22Rv1 (cell line): ENCODE results near the gene BRF1.

Experiments used
- H3K27ac ChIP-seq: fragments of 450-650 bp; 2 replicates; pipeline ENCODE4 v1.5.1; 2017
- ZFX ChIP-seq: fragments of 450-650 bp; IDR thresholded peaks from 2 replicates; pipeline ENCODE4 v1.6.1; 2017; ENCODE audit warnings: antibody characterized with exemption, borderline replicate concordance
- TF ChIP-seq, protein P1 (sequence below): fragments of 450-650 bp; IDR thresholded peaks from 2 replicates; pipeline ENCODE4 v1.5.1; 2017; ENCODE audit warnings: mild to moderate bottlenecking

Gene BRF1

GRCh38 chr14:105312973-105313372 lies 12.2 kb upstream of the BRF1 start:
- no peak overlapping the region for H3K27ac ChIP-seq

DNA sequence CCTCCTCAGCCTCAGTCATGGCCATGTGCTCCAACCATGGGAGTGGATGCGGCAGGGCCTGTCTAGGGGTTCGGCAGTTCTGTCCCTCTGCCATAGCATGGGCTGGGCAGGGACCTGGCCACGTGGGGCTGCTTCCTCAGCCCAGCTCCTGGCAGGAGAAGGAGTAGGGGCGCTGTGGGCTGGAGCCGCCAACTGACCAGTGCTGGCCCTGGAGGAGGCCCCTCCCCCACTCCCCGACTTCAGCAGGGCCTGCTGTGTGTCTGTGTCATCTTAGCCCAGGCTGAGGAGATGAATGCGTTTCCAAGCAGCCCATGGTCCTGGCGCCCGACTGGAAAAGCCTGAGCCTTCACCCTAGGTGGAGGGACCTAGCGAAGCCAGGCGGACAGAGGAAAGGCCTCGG lies 11.0 kb upstream of the BRF1 start:
- TF ChIP-seq ZFX: no peak
- TF ChIP-seq, protein P1, sequence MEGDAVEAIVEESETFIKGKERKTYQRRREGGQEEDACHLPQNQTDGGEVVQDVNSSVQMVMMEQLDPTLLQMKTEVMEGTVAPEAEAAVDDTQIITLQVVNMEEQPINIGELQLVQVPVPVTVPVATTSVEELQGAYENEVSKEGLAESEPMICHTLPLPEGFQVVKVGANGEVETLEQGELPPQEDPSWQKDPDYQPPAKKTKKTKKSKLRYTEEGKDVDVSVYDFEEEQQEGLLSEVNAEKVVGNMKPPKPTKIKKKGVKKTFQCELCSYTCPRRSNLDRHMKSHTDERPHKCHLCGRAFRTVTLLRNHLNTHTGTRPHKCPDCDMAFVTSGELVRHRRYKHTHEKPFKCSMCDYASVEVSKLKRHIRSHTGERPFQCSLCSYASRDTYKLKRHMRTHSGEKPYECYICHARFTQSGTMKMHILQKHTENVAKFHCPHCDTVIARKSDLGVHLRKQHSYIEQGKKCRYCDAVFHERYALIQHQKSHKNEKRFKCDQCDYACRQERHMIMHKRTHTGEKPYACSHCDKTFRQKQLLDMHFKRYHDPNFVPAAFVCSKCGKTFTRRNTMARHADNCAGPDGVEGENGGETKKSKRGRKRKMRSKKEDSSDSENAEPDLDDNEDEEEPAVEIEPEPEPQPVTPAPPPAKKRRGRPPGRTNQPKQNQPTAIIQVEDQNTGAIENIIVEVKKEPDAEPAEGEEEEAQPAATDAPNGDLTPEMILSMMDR: no peak
- no peak overlapping the region for H3K27ac ChIP-seq

More at GRCh38 chr14:105312973-105313372, 12.2 kb upstream of the BRF1 start:
- TF ChIP-seq, protein P1: no peak
- no peak for TF ChIP-seq ZFX

- no peak for TF ChIP-seq ZFX
- TF ChIP-seq, protein P1: no peak
- H3K27ac ChIP-seq: no peak overlapping the region
Measured at GRCh38 chr14:105309371-105309770, 8.6 kb upstream of the BRF1 start.

GRCh38 chr14:105307052-105307727 lies 6.4 kb upstream of the BRF1 start:
- TF ChIP-seq, protein P1: no peak
- TF ChIP-seq ZFX: no peak
- H3K27ac ChIP-seq: no peak overlapping the region

GRCh38 chr14:105305791-105306190 lies 5.0 kb upstream of the BRF1 start:
- TF ChIP-seq ZFX: no peak
- TF ChIP-seq, protein P1: no peak
- no peak overlapping the region for H3K27ac ChIP-seq

DNA sequence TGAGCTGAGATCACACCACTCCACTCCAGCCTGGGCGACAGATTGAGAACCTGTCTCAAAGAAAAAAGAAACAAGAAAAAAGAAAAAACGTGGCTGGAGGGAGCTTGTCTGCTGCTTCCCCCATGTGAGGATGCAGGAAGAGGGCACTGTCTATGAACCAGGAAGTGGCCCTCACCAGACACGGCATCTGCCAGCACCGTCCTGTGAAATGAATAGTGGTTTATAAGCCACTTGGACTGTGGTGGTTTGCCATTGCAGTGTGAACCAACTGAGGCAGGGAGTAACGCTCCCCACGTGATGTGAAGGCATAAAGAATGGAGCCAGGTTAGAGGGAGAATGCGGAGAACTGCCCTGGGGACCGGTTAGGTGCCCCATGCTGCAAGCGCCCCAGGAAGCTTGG lies 4.5 kb upstream of the BRF1 start:
- no peak overlapping the region for H3K27ac ChIP-seq
- no peak for TF ChIP-seq ZFX
- TF ChIP-seq, protein P1: no peak

GRCh38 chr14:105304565-105304964 lies 3.8 kb upstream of the BRF1 start:
- TF ChIP-seq ZFX: no peak
- TF ChIP-seq, protein P1: no peak
- H3K27ac ChIP-seq: no peak overlapping the region
